ENCODE measurements around the gene TPSAB1.
"Not testable (repeated sequence)": the region's sequence is repeated elsewhere in the genome, so short reads cannot be mapped to it uniquely, and the experiment has no call there.

DNA sequence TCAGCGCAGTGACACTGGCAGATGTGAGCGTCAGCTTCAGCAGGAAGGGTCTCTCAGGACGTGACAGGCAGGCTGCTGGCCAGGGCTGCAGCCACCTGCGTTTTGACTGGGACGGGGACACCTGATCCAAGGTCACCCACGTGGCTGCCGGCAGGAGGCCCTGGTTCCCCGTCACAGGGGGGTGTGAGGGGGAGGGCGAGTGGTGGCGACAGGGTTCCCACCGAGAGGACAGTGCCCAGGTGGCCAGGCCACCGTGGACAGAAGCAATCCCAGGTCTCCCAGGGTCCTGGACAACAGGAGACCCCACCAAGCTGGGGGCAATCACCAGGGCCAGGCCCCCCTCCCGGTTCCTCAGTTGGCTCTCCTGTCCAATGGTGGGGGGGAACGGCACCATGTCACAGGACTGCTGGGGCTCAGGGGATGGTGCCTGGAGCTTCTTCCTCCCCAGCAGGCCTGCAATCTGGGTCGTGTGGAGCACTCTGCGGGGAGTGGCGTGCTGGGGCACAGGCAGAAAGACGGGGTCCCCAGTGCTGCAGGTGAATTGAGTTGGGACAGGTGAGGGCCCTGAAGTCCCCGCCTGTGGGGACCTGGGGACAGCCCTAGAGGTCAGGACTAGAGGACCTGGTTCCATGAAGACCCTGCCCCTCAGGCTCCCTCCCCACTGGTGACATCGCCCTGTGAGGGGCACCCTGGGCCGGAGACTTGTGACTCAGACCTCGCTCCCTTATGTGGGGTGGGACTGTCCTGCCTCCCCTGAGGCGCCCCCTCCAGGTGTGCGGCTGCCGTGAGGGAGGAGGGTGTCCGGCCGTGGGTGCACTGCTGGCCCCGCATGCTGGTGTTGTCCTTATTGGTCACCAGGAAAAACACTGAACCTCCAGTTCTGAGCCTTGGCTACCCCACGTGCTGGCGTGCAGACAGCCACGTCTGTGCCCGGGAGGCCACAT is 3.7 kb downstream of the TPSAB1 start:
- not testable (repeated sequence) for TF ChIP-seq CTCF, POLR2A (IDR thresholded peaks at IDR 0.05)
